SK-N-SH treated with all-trans-retinoic acid at 6 μM for 48 hours (cell line): ENCODE data around the gene DTX1.

Source experiments
- ATAC-seq: fragments of 200-7000 bp; cut with Tn5 transposase; 3 replicates; pipeline ENCODE4 v1.9.1; 2020; ENCODE audit warnings: mild to moderate bottlenecking, moderate library complexity
- ARNTL ChIP-seq: fragments of 450-650 bp; formaldehyde crosslinking; IDR thresholded peaks from 2 replicates; pipeline ENCODE4 v1.5.0; 2020; ENCODE audit warnings: low read depth, mild to moderate bottlenecking, moderate library complexity, borderline replicate concordance
- BACH2 ChIP-seq: fragments of 250-450 bp; sonication (Bioruptor Pico); IDR thresholded peaks from 2 replicates; pipeline ENCODE4 v1.9.0; 2021; ENCODE audit warnings: mild to moderate bottlenecking, borderline replicate concordance
- CREB5 ChIP-seq: fragments of 250-450 bp; sonication (Bioruptor Pico); IDR thresholded peaks from 2 replicates; pipeline ENCODE4 v1.5.1; 2020; ENCODE audit warnings: low read depth, mild to moderate bottlenecking, moderate library complexity
- CSDC2 ChIP-seq: fragments of 250-450 bp; sonication (Bioruptor Pico); IDR thresholded peaks from 2 replicates; pipeline ENCODE4 v1.5.0; 2020; ENCODE audit warnings: mild to moderate bottlenecking, moderate library complexity
- CSRNP3 ChIP-seq: fragments of 250-450 bp; sonication (Bioruptor Pico); IDR thresholded peaks from 2 replicates; pipeline ENCODE4 v1.5.1; 2021; ENCODE audit warnings: mild to moderate bottlenecking, moderate library complexity
- ESRRG ChIP-seq: fragments of 250-450 bp; sonication (Bioruptor Pico); IDR thresholded peaks from 2 replicates; pipeline ENCODE4 v1.6.1; 2021; ENCODE audit warnings: mild to moderate bottlenecking
- GLIS3 ChIP-seq: fragments of 250-450 bp; sonication (Bioruptor Pico); IDR thresholded peaks from 2 replicates; pipeline ENCODE4 v1.5.0; 2020; ENCODE audit warnings: mild to moderate bottlenecking, moderate library complexity
- OSR1 ChIP-seq: fragments of 250-450 bp; sonication (Bioruptor Pico); IDR thresholded peaks from 2 replicates; pipeline ENCODE4 v1.8.0; 2022; ENCODE audit warnings: moderate library complexity, mild to moderate bottlenecking, inconsistent platforms
- PATZ1 ChIP-seq: fragments of 250-450 bp; sonication (Bioruptor Pico); IDR thresholded peaks from 2 replicates; pipeline ENCODE4 v1.8.0; 2020; ENCODE audit warnings: mild to moderate bottlenecking, moderate library complexity, borderline replicate concordance
- POU6F1 ChIP-seq: fragments of 250-450 bp; sonication (Bioruptor Pico); IDR thresholded peaks from 2 replicates; pipeline ENCODE4 v1.8.0; 2021; ENCODE audit warnings: low read depth, mild to moderate bottlenecking, moderate library complexity, borderline replicate concordance
- PPARA ChIP-seq: fragments of 250-450 bp; sonication (Bioruptor Pico); IDR thresholded peaks from 2 replicates; pipeline ENCODE4 v1.5.0; 2020; ENCODE audit warnings: mild to moderate bottlenecking, borderline replicate concordance
- RARB ChIP-seq: fragments of 250-450 bp; sonication (Bioruptor Pico); IDR thresholded peaks from 2 replicates; pipeline ENCODE4 v1.8.0; 2021; ENCODE audit warnings: mild to moderate bottlenecking, moderate library complexity
- SNAI2 ChIP-seq: fragments of 250-450 bp; sonication (Bioruptor Pico); IDR thresholded peaks from 2 replicates; pipeline ENCODE4 v1.5.0; 2020; ENCODE audit warnings: mild to moderate bottlenecking, moderate library complexity
- TCF4 ChIP-seq: fragments of 250-450 bp; sonication (Bioruptor Pico); IDR thresholded peaks from 2 replicates; pipeline ENCODE4 v1.8.0; 2021; ENCODE audit warnings: mild to moderate bottlenecking, moderate library complexity, borderline replicate concordance
- TSHZ2 ChIP-seq: fragments of 250-450 bp; sonication (Bioruptor Pico); IDR thresholded peaks from 2 replicates; pipeline ENCODE4 v1.5.0; 2020; ENCODE audit warnings: mild to moderate bottlenecking, moderate library complexity
- ZC3H10 ChIP-seq: fragments of 250-450 bp; sonication (Bioruptor Pico); IDR thresholded peaks from 2 replicates; pipeline ENCODE4 v1.5.1; 2021; ENCODE audit warnings: mild to moderate bottlenecking, moderate library complexity
- ZFP30 ChIP-seq: fragments of 450-650 bp; formaldehyde crosslinking; IDR thresholded peaks from 2 replicates; pipeline ENCODE4 v1.5.0; 2022; ENCODE audit warnings: mild to moderate bottlenecking, moderate library complexity
- ZNF70 ChIP-seq: fragments of 450-650 bp; formaldehyde crosslinking; IDR thresholded peaks from 2 replicates; pipeline ENCODE4 v1.5.0; 2020; ENCODE audit warnings: mild to moderate bottlenecking, moderate library complexity
- ZNF8 ChIP-seq: fragments of 450-650 bp; formaldehyde crosslinking; IDR thresholded peaks from 2 replicates; pipeline ENCODE4 v1.5.0; 2020; ENCODE audit warnings: mild to moderate bottlenecking, moderate library complexity

Gene DTX1

GRCh38 chr12:113039911-113040445 is 16.6 kb upstream of the DTX1 start (continued):
- TF ChIP-seq POU6F1: no peak
- no peak for TF ChIP-seq ARNTL (CRISPR knock-in tag)
- no peak for TF ChIP-seq CSDC2 (CRISPR knock-in tag)
- TF ChIP-seq ZFP30: no peak

- ATAC-seq: peak; percentile 53; the same call in 2 of the 3 replicates
- TF ChIP-seq ZNF70 (CRISPR knock-in tag) (no peak), CSDC2 (CRISPR knock-in tag) (no peak), POU6F1 (no peak), OSR1 (CRISPR knock-in tag) (no peak), BACH2 (no peak), ARNTL (CRISPR knock-in tag) (no peak), TSHZ2 (CRISPR knock-in tag) (no peak)
These were observed 15.8 kb upstream of the DTX1 start for GRCh38 chr12:113040722-113041171.

- ATAC-seq: no peak
- TF ChIP-seq PPARA (CRISPR knock-in tag) (no peak), ESRRG (no peak), ZNF70 (CRISPR knock-in tag) (no peak), CSDC2 (CRISPR knock-in tag) (no peak), PATZ1 (no peak), POU6F1 (no peak), ZC3H10 (no peak), ZFP30 (no peak), ZNF8 (CRISPR knock-in tag) (no peak), CREB5 (CRISPR knock-in tag) (no peak), BACH2 (no peak), TCF4 (CRISPR knock-in tag) (no peak), OSR1 (CRISPR knock-in tag) (no peak), SNAI2 (no peak), CSRNP3 (CRISPR knock-in tag) (no peak), GLIS3 (no peak), RARB (CRISPR knock-in tag) (no peak)
These were observed 15.0 kb upstream of the DTX1 start for GRCh38 chr12:113041560-113041959.
